ENCODE measurements around the gene DYNLT2. TPM values are rescaled to one million over a fixed set of nuclear protein-coding genes. Genes with fewer than 3 reads are reported as not detected.

The DYNLT2 gene
- total RNA-seq, 1 donor, result 2.2 TPM

DNA sequence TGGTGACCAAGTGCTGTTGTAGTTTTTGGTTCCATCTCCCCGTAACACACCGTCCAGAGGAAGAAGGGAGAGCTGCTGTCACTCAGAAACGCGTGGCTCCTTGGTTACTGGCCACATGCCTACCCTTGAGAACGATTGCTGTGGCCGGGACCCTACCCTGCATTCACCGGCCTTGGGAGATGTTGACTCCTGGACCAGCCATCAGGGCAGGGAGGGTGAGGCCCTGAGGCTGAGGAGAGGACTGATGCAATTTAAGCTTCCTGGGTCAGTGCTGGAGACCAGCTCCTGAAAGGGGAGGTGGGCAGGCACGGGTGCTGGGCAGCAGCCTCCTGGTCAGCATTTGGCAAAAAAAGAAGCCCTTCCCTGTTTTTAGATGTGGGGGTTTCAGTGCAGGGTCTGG is 31.6 kb upstream of the DYNLT2 start:
- Histone ChIP-seq H3K27ac (ENCODE audit: low read depth, low read length) (no peak overlapping the region), H3K79me2 (ENCODE audit: insufficient read depth, low read length) (no peaks in the 10 kb centered on the region), H4K20me1 (ENCODE audit: insufficient read depth, low read length) (no peaks in the 10 kb centered on the region), H3K4me3 (ENCODE audit: insufficient read depth, low read length) (no peak overlapping the region), H3K4me1 (ENCODE audit: insufficient read depth, low read length) (no peaks in the 10 kb centered on the region), H3K27me3 (ENCODE audit: insufficient read depth, low read length) (no peaks in the 10 kb centered on the region), H3K4me2 (ENCODE audit: insufficient read depth, low read length) (no peak overlapping the region), H2AFZ (ENCODE audit: low read length) (no peak overlapping the region), H3K36me3 (ENCODE audit: insufficient read depth, low read length) (peaks cover 3% of the 10 kb centered on the region), H3K9me3 (ENCODE audit: low read depth, low read length) (no peaks in the 10 kb centered on the region)
- no peak for TF ChIP-seq CTCF (IDR thresholded peaks at IDR 0.05; ENCODE audit: extremely low read depth, low read depth, low read length)
- no peak for DNase-seq (ENCODE audit: insufficient read length, low spot score, missing footprints)

GRCh38 chr6:169780571-169781091 is 29.3 kb upstream of the DYNLT2 start:
- peaks cover 9% of the 10 kb centered on the region for H3K36me3 ChIP-seq (ENCODE audit: insufficient read depth, low read length)
- TF ChIP-seq CTCF (IDR thresholded peaks at IDR 0.05; ENCODE audit: extremely low read depth, low read depth, low read length), result no peak
- no peaks in the 10 kb centered on the region for H3K4me1 ChIP-seq (ENCODE audit: insufficient read depth, low read length)
- no peaks in the 10 kb centered on the region for H3K27me3 ChIP-seq (ENCODE audit: insufficient read depth, low read length)
- H3K9me3 ChIP-seq (ENCODE audit: low read depth, low read length), result no peaks in the 10 kb centered on the region
- H4K20me1 ChIP-seq (ENCODE audit: insufficient read depth, low read length), result no peaks in the 10 kb centered on the region
- no peak overlapping the region for H3K27ac ChIP-seq (ENCODE audit: low read depth, low read length)
- H3K4me3 ChIP-seq (ENCODE audit: insufficient read depth, low read length), result no peak overlapping the region
- DNase-seq (ENCODE audit: insufficient read length, low spot score, missing footprints), result no peak
- H3K4me2 ChIP-seq (ENCODE audit: insufficient read depth, low read length), result no peak overlapping the region
- no peak overlapping the region for H2AFZ ChIP-seq (ENCODE audit: low read length)
- H3K79me2 ChIP-seq (ENCODE audit: insufficient read depth, low read length), result no peaks in the 10 kb centered on the region

GRCh38 chr6:169779896-169780295 is 28.5 kb upstream of the DYNLT2 start:
- Histone ChIP-seq H3K79me2 (ENCODE audit: insufficient read depth, low read length) (no peaks in the 10 kb centered on the region), H3K4me3 (ENCODE audit: insufficient read depth, low read length) (no peak overlapping the region), H2AFZ (ENCODE audit: low read length) (no peak overlapping the region), H4K20me1 (ENCODE audit: insufficient read depth, low read length) (no peaks in the 10 kb centered on the region), H3K27ac (ENCODE audit: low read depth, low read length) (no peak overlapping the region), H3K4me2 (ENCODE audit: insufficient read depth, low read length) (no peak overlapping the region), H3K27me3 (ENCODE audit: insufficient read depth, low read length) (no peaks in the 10 kb centered on the region), H3K36me3 (ENCODE audit: insufficient read depth, low read length) (peaks cover 10% of the 10 kb centered on the region), H3K9me3 (ENCODE audit: low read depth, low read length) (no peaks in the 10 kb centered on the region), H3K4me1 (ENCODE audit: insufficient read depth, low read length) (no peaks in the 10 kb centered on the region)
- no peak for TF ChIP-seq CTCF (IDR thresholded peaks at IDR 0.05; ENCODE audit: extremely low read depth, low read depth, low read length)
- DNase-seq (ENCODE audit: insufficient read length, low spot score, missing footprints), result no peak

GRCh38 chr6:169779092-169779815 is 27.9 kb upstream of the DYNLT2 start:
- Histone ChIP-seq H3K27me3 (ENCODE audit: insufficient read depth, low read length) (no peaks in the 10 kb centered on the region), H3K27ac (ENCODE audit: low read depth, low read length) (no peak overlapping the region), H3K79me2 (ENCODE audit: insufficient read depth, low read length) (no peaks in the 10 kb centered on the region), H3K36me3 (ENCODE audit: insufficient read depth, low read length) (peaks cover 10% of the 10 kb centered on the region), H3K4me1 (ENCODE audit: insufficient read depth, low read length) (no peaks in the 10 kb centered on the region), H3K4me2 (ENCODE audit: insufficient read depth, low read length) (no peak overlapping the region), H3K4me3 (ENCODE audit: insufficient read depth, low read length) (no peak overlapping the region), H4K20me1 (ENCODE audit: insufficient read depth, low read length) (no peaks in the 10 kb centered on the region), H3K9me3 (ENCODE audit: low read depth, low read length) (no peaks in the 10 kb centered on the region), H2AFZ (ENCODE audit: low read length) (no peak overlapping the region)
- no peak for TF ChIP-seq CTCF (IDR thresholded peaks at IDR 0.05; ENCODE audit: extremely low read depth, low read depth, low read length)
- DNase-seq (ENCODE audit: insufficient read length, low spot score, missing footprints), result no peak
